ENCODE measurements around the gene NIPAL3.

- TF ChIP-seq EP300 (IDR thresholded peaks at IDR 0.05) (no peak), CTCF (IDR thresholded peaks at IDR 0.05) (no peak)
Observed at GRCh38 chr1:24373710-24374109, 41.9 kb upstream of the NIPAL3 start.
